GM18520 (cell line): ENCODE measurements around the gene EFTUD2.
"Not testable (repeated sequence)": the region's sequence is repeated elsewhere in the genome, so short reads cannot be mapped to it uniquely, and the experiment has no call there.

Source experiments
- ATAC-seq: cut with Tn5 transposase; IDR thresholded peaks from one replicate; pipeline ENCODE4 v1.9.1; 2021; ENCODE audit not compliant: unreplicated experiment

The EFTUD2 gene

DNA sequence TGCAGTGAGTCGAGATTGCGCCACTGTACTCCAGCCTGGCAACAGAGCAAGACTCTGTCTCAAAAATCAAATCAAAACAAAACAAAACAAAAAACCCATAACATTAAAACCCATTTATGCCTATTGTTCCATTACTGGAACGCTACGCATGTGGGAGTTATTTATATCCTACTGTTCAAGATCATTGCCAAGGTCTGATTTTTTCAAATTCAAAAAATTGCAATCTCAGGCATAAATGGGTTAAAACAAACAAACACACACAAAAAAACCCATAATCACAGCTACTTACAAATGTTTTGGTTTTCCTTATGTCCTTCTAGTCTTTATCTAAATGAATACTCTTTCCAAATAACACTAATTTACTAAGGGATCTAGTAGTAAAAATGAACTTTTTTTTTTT, 87.0 kb downstream of the EFTUD2 start:
- no peak for ATAC-seq

- not testable (repeated sequence) for ATAC-seq
Observed at GRCh38 chr17:44808656-44809388, 90.4 kb downstream of the EFTUD2 start.

- no peak for ATAC-seq
Observed at GRCh38 chr17:44808156-44808555, 91.1 kb downstream of the EFTUD2 start.

- ATAC-seq: no peak
Observed at GRCh38 chr17:44807817-44808155, 91.5 kb downstream of the EFTUD2 start.

DNA sequence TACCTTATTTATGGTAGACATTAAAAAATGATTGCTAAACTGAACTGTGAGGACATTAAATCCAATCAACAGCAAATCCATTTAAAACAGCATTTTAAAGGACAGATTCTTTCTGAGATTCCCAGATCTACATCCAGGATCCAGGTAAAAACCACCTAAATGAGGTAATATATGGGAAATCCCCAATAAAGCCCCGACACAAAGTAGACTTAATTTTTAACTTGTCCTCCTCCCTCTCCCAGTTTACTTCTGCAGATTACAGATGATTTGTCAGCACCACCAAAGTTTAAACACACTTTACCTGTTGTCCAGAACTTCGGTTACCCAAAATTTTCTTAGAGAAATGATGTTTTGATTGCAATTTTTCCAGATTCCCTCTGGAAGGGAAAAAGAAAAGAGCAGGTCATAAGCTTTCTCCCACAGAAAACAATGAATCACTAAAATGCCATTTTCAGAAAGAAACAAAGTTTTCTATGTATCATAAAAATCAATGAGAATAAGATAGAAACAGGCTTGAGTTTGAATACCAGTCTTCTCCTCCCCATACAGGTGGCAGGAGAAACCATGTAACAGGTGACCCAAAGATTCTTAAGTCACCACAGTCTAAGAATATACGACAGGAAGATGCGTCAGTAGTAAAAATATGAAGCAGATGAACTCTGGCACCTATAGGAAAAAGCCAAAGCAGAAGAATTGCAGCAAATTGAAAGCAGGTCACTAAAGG, 92.0 kb downstream of the EFTUD2 start:
- ATAC-seq: no peak

DNA sequence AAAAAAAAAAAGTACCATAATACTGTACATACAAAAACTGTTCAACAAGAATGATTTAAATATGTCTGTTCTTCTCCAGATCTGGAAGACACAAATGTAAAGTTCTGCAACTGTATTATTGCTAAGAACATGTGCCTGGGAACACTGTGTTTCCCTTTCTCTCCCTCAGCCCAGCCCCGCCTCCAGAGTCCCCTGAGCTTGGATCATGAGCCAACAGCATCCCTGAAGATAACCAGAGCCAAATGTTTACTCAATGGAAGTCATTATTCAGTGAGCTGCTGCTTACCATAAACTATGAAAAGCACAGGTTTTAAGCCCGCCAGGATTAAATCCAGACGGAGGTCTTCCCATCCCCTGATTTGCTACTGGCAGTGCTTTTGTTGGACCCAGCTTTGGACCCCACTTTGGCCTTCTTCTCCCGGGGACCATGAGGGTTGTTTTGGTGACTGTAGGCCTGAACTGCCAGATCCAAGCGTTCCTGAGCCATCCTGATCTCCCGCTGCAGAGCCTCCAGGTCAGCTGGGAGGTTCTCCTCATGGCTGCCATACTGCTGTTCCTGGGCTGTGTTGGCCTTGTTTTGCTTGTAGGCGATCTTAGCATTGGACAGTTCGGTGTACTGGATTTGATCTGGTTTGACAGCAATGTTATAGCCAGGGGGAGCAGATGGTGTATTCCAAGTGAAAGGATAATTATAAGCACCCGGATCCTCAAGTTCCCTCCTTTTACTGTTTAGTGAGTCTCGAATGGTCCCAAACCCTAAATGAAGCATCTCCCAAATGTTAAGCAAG, 94.7 kb downstream of the EFTUD2 start:
- no peak for ATAC-seq

DNA sequence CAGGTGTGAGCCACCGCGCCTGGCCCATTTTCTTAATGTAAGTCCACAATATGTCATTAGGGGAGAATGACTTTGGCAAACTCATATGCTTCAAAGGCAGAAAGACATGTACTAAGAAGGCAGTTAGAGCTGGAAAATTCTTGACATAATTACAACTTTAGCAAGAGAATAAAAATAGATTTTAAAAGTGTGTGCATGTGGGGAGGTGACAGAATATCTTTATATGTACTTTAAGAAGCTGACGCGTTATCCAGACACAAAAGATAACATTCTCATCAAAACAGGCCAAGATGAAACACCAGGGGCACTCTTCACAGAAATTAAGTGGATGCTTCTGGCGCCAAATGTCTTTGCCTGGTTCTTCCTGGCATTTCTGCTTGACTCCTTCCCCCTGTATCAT, 97.4 kb downstream of the EFTUD2 start:
- ATAC-seq: no peak
